Liver (tissue), 9 donors: ENCODE results near the gene MAMDC2. TPM values are rescaled to one million over a fixed set of nuclear protein-coding genes. Genes with fewer than 3 reads are reported as not detected.

Experiments used
- DNase-seq: peaks from one replicate; pipeline ENCODE4 v3.0.0-alpha.2; 2017; ENCODE audit warnings: low spot score
- H3K27ac ChIP-seq, 2 donors: one replicate each; pipeline ENCODE4 v1.7.0; 2013; ENCODE audit warnings: inconsistent platforms in 2 of 2, low read length in 2 of 2, control low read depth in 1 of 2, low read depth in 1 of 2, mild to moderate bottlenecking in 1 of 2
- H3K27me3 ChIP-seq, 4 donors: one replicate each; pipeline versions ENCODE4 v1.6.1 to v1.7.0; 2013; ENCODE audit warnings: low read length in 3 of 4, inconsistent platforms in 1 of 4, mild to moderate bottlenecking in 1 of 4, moderate library complexity in 1 of 4; ENCODE audit not compliant: control insufficient read depth in 4 of 4, insufficient read depth in 4 of 4
- H3K36me3 ChIP-seq, 4 donors: one replicate each; pipeline versions ENCODE4 v1.6.1 to v1.7.0; 2013; ENCODE audit warnings: low read length in 3 of 4, mild to moderate bottlenecking in 3 of 4, low read depth in 1 of 4, moderate library complexity in 1 of 4; ENCODE audit not compliant: control insufficient read depth in 4 of 4, insufficient read depth in 3 of 4
- H3K4me1 ChIP-seq, 4 donors: one replicate each; pipeline versions ENCODE4 v1.6.1 to v1.7.0; 2013; ENCODE audit warnings: low read length in 3 of 4, mild to moderate bottlenecking in 3 of 4, moderate library complexity in 1 of 4; ENCODE audit not compliant: control insufficient read depth in 4 of 4, insufficient read depth in 4 of 4
- H3K4me3 ChIP-seq, 3 donors: one replicate each; pipeline versions ENCODE4 v1.6.1 to v1.7.0; 2013; ENCODE audit warnings: low read length in 3 of 3, control low read depth in 1 of 3, low read depth in 1 of 3, mild to moderate bottlenecking in 1 of 3
- H3K9ac ChIP-seq, 2 donors: one replicate each; pipeline ENCODE4 v1.7.0; 2013; ENCODE audit warnings: low read length in 2 of 2, mild to moderate bottlenecking in 2 of 2, moderate library complexity in 2 of 2, control low read depth in 1 of 2, low read depth in 1 of 2
- H3K9me3 ChIP-seq, 4 donors: one replicate each; pipeline versions ENCODE4 v1.6.1 to v1.7.0; 2013; ENCODE audit warnings: low read length in 3 of 4; ENCODE audit not compliant: control insufficient read depth in 4 of 4
- CTCF ChIP-seq: fragments of 150-350 bp; IDR thresholded peaks from 2 replicates; pipeline ENCODE4 v1.5.1; 2017; ENCODE audit warnings: improper control_type of control experiment, low read depth, low read length; ENCODE audit not compliant: missing input control
- EGR1 ChIP-seq, 2 donors: IDR thresholded peaks; 2 replicates each; pipeline ENCODE4 v1.6.1; 2016 to 2018; ENCODE audit warnings: antibody characterized with exemption in 2 of 2, low read depth in 2 of 2
- FOXA1 ChIP-seq: IDR thresholded peaks from 2 replicates; pipeline ENCODE4 v1.6.1; 2016; ENCODE audit warnings: antibody characterized with exemption
- FOXA2 ChIP-seq: IDR thresholded peaks from 2 replicates; pipeline ENCODE4 v1.6.1; 2016; ENCODE audit warnings: antibody characterized with exemption
- GABPA ChIP-seq, 2 donors: IDR thresholded peaks in 1 of 2; conservative IDR thresholded peaks in 1 of 2; 2 replicates each; pipeline ENCODE4 v1.6.1; 2016; ENCODE audit warnings: antibody characterized with exemption in 2 of 2, mild to moderate bottlenecking in 1 of 2, moderate library complexity in 1 of 2
- HNF4A ChIP-seq, 2 donors: conservative IDR thresholded peaks; 2 replicates each; pipeline ENCODE4 v1.6.1; 2016; ENCODE audit warnings: antibody characterized with exemption in 2 of 2, mild to moderate bottlenecking in 2 of 2
- HNF4G ChIP-seq: IDR thresholded peaks from 2 replicates; pipeline ENCODE4 v1.6.1; 2016; ENCODE audit warnings: antibody characterized with exemption
- JUND ChIP-seq, 2 donors: IDR thresholded peaks; 2 replicates each; pipeline ENCODE4 v1.6.1; 2016; ENCODE audit warnings: antibody characterized with exemption in 2 of 2
- NR2F2 ChIP-seq: IDR thresholded peaks from 2 replicates; pipeline ENCODE4 v1.6.1; 2016; ENCODE audit warnings: antibody characterized with exemption
- RAD21 ChIP-seq, 2 donors: IDR thresholded peaks; 2 replicates each; pipeline ENCODE4 v1.6.1; 2016; ENCODE audit warnings: antibody characterized with exemption in 2 of 2, mild to moderate bottlenecking in 2 of 2
- RXRA ChIP-seq, 2 donors: IDR thresholded peaks; 2 replicates each; pipeline ENCODE4 v1.6.1; 2017 to 2018; ENCODE audit warnings: antibody characterized with exemption in 2 of 2, mild to moderate bottlenecking in 1 of 2
- SP1 ChIP-seq: IDR thresholded peaks from 2 replicates; pipeline ENCODE4 v1.6.1; 2018; ENCODE audit warnings: antibody characterized with exemption, mild to moderate bottlenecking
- YY1 ChIP-seq: IDR thresholded peaks from 2 replicates; pipeline ENCODE4 v1.6.1; 2016; ENCODE audit warnings: antibody characterized with exemption, mild to moderate bottlenecking
- ZBTB33 ChIP-seq: IDR thresholded peaks from 2 replicates; pipeline ENCODE4 v1.6.1; 2016; ENCODE audit warnings: antibody characterized with exemption
- WGBS: extraction: QIAGEN DNeasy Blood & Tissue Kit; methylation state at CpG from one replicate; pipeline ENCODE4 v1.1.7; 2013; 5-methylcytosine and 5-hydroxymethylcytosine counted together
- polyA plus RNA-seq, 2 donors: library from polyadenylated mRNA; stranded (reverse) in 1 of 2; unstranded in 1 of 2; fragments of 200-250 nt in 1 of 2; fragments of >200 nt in 1 of 2; fragmentation: Nextera tagmentation in 1 of 2; extraction: Ambion mirVana in 1 of 2; gene quantifications; one replicate each; pipeline versions ENCODE4 v1.2.1 to v1.2.3, GENCODE V29; 2013 to 2015
- total RNA-seq, 2 donors: library from RNA; depleted of rRNA; stranded (reverse); fragments of >200 nt; gene quantifications; one replicate each; pipeline ENCODE4 v1.2.3, GENCODE V29; 2014
- TF ChIP-seq, protein P1 (sequence below): IDR thresholded peaks from 2 replicates; pipeline ENCODE4 v1.6.1; 2016; ENCODE audit warnings: antibody characterized with exemption
- TF ChIP-seq, protein P2 (sequence below): IDR thresholded peaks from 2 replicates; pipeline ENCODE4 v1.6.1; 2016; ENCODE audit warnings: antibody characterized with exemption, mild to moderate bottlenecking
- TF ChIP-seq, protein P3 (sequence below): IDR thresholded peaks from 2 replicates; pipeline ENCODE4 v1.6.1; 2016; ENCODE audit warnings: antibody characterized with exemption
- donor health status: healthy.
- donor health status: healthy.
- donor health status: healthy.
- donor health status: healthy.
- donor health status: healthy.

Gene MAMDC2
- total and polyA plus RNA-seq, 4 donors: 0.28 to 4.4 (median 1.0) TPM

DNA sequence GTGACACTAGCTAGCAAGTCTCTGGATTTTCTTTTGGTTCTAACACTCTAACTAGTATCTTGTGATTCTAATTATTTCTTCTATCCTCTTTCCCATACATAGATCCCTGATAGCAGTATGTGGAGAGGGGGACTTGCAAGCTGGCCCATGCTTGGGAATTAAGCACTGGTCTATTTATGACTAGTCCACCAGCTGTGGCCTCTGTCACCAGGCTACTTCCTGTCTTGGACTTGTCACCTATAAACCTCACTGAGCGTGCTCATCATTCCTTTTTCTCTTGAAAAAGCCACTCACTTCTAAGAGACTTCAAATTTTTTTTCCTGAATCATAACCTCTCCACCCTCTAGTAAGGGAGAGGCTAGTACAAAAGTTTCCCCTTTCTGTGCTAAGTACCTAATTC, 32.3 kb upstream of the MAMDC2 start:
- TF ChIP-seq, protein P1, sequence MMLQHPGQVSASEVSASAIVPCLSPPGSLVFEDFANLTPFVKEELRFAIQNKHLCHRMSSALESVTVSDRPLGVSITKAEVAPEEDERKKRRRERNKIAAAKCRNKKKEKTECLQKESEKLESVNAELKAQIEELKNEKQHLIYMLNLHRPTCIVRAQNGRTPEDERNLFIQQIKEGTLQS: no peak
- TF ChIP-seq RXRA (IDR thresholded peaks at IDR 0.05) (no peak), HNF4A (conservative IDR thresholded peaks at IDR 0.05) (no peak), HNF4G (no peak), YY1 (no peak), SP1 (no peak), NR2F2 (no peak), RAD21 (IDR thresholded peaks at IDR 0.05) (no peak), FOXA1 (no peak), GABPA (IDR thresholded peaks at IDR 0.05 in 1 of 2, conservative IDR thresholded peaks at IDR 0.05 in 1 of 2) (no peak)
- TF ChIP-seq, protein P2, sequence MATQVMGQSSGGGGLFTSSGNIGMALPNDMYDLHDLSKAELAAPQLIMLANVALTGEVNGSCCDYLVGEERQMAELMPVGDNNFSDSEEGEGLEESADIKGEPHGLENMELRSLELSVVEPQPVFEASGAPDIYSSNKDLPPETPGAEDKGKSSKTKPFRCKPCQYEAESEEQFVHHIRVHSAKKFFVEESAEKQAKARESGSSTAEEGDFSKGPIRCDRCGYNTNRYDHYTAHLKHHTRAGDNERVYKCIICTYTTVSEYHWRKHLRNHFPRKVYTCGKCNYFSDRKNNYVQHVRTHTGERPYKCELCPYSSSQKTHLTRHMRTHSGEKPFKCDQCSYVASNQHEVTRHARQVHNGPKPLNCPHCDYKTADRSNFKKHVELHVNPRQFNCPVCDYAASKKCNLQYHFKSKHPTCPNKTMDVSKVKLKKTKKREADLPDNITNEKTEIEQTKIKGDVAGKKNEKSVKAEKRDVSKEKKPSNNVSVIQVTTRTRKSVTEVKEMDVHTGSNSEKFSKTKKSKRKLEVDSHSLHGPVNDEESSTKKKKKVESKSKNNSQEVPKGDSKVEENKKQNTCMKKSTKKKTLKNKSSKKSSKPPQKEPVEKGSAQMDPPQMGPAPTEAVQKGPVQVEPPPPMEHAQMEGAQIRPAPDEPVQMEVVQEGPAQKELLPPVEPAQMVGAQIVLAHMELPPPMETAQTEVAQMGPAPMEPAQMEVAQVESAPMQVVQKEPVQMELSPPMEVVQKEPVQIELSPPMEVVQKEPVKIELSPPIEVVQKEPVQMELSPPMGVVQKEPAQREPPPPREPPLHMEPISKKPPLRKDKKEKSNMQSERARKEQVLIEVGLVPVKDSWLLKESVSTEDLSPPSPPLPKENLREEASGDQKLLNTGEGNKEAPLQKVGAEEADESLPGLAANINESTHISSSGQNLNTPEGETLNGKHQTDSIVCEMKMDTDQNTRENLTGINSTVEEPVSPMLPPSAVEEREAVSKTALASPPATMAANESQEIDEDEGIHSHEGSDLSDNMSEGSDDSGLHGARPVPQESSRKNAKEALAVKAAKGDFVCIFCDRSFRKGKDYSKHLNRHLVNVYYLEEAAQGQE: no peak
- TF ChIP-seq, protein P3, sequence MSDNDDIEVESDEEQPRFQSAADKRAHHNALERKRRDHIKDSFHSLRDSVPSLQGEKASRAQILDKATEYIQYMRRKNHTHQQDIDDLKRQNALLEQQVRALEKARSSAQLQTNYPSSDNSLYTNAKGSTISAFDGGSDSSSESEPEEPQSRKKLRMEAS: no peak
- no peak for DNase-seq
- Histone ChIP-seq H3K4me1 (no peaks in the 10 kb centered on the region), H3K27me3 (no peaks in the 10 kb centered on the region), H3K36me3 (no peaks in the 10 kb centered on the region), H3K9ac (no peak overlapping the region), H3K4me3 (no peak overlapping the region), H3K9me3 (no peaks in the 10 kb centered on the region), H3K27ac (no peak overlapping the region)
- whole genome bisulfite sequencing: 84% methylated on average over 1 of the region's 1 CpG

- Histone ChIP-seq H3K9me3 (no peaks in the 10 kb centered on the region), H3K36me3 (no peaks in the 10 kb centered on the region), H3K27ac (no peak overlapping the region), H3K9ac (no peak overlapping the region), H3K4me3 (no peak overlapping the region), H3K27me3 (no peaks in the 10 kb centered on the region), H3K4me1 (no peaks in the 10 kb centered on the region)
- DNase-seq: no peak
- 78% methylated on average over 1 of the region's 1 CpG for WGBS
- TF ChIP-seq GABPA (IDR thresholded peaks at IDR 0.05 in 1 of 2, conservative IDR thresholded peaks at IDR 0.05 in 1 of 2) (no peak), RXRA (IDR thresholded peaks at IDR 0.05) (no peak), CTCF (no peak), HNF4A (conservative IDR thresholded peaks at IDR 0.05) (no peak), EGR1 (IDR thresholded peaks at IDR 0.05; ENCODE audit: low read depth in 2 of 2) (no peak), JUND (IDR thresholded peaks at IDR 0.05) (no peak), FOXA2 (no peak), ZBTB33 (no peak), FOXA1 (no peak), SP1 (no peak), HNF4G (no peak)
- TF ChIP-seq, protein P1: no peak
- TF ChIP-seq, protein P3: no peak
Observed at GRCh38 chr9:70012569-70012968, 31.1 kb upstream of the MAMDC2 start.
